GM12891 (cell line): ENCODE results near the gene LCP1.

Source experiments
- POLR2A ChIP-seq: IDR thresholded peaks from 2 replicates; pipeline ENCODE4 v1.6.1; 2011; ENCODE audit warnings: low read depth, low read length, control low read depth
- POLR2AphosphoS5 ChIP-seq: IDR thresholded peaks from 2 replicates; pipeline ENCODE4 v1.6.1; 2011; ENCODE audit warnings: low read depth, low read length, control low read depth
- POU2F2 ChIP-seq: IDR thresholded peaks from 2 replicates; pipeline ENCODE4 v1.6.1; 2011; ENCODE audit warnings: low read depth, mild to moderate bottlenecking, control low read depth, low read length, moderate library complexity
- TAF1 ChIP-seq: IDR thresholded peaks from 2 replicates; pipeline ENCODE4 v1.6.1; 2011; ENCODE audit warnings: low read depth, low read length, control low read depth

- TF ChIP-seq POLR2A (no peak), POLR2AphosphoS5 (no peak; the same call in 1 of the 2 replicates), TAF1 (no peak), POU2F2 (no peak)
These were observed 3.8 kb downstream of the LCP1 start for GRCh38 chr13:46178143-46178542.
